H9 (cell line): Measurements from ENCODE around the gene LRRC17. TPM values are rescaled to one million over a fixed set of nuclear protein-coding genes. Genes with fewer than 3 reads are reported as not detected.

Source experiments
- DNase-seq: peaks from one replicate; pipeline ENCODE4 v3.0.0-alpha.2; 2017
- H2AFZ ChIP-seq: one replicate; pipeline ENCODE4 v1.6.1; 2013; ENCODE audit warnings: mild to moderate bottlenecking, low read length, control low read depth, moderate library complexity
- H2AK5ac ChIP-seq: 2 replicates; pipeline ENCODE4 v1.6.1; 2013; ENCODE audit warnings: low read length, control low read depth, mixed read lengths; ENCODE audit not compliant: insufficient read length
- H2BK120ac ChIP-seq: one replicate; pipeline ENCODE4 v1.6.1; 2013; ENCODE audit warnings: low read depth, mild to moderate bottlenecking, low read length, control low read depth, inconsistent platforms; ENCODE audit not compliant: poor library complexity, severe bottlenecking
- H2BK12ac ChIP-seq: 2 replicates; pipeline ENCODE4 v1.6.1; 2013; ENCODE audit warnings: low read length, control low read depth, mixed read lengths, low read depth; ENCODE audit not compliant: insufficient read length
- H2BK15ac ChIP-seq: 2 replicates; pipeline ENCODE4 v1.6.1; 2013; ENCODE audit warnings: low read depth, low read length, control low read depth
- H2BK20ac ChIP-seq: one replicate; pipeline ENCODE4 v1.6.1; 2013; ENCODE audit warnings: low read depth, mild to moderate bottlenecking, low read length, control low read depth, inconsistent platforms; ENCODE audit not compliant: poor library complexity, severe bottlenecking
- H2BK5ac ChIP-seq: 2 replicates; pipeline ENCODE4 v1.6.1; 2013; ENCODE audit warnings: low read length, control low read depth, mixed read lengths; ENCODE audit not compliant: insufficient read length
- H3K14ac ChIP-seq: 2 replicates; pipeline ENCODE4 v1.6.1; 2013; ENCODE audit warnings: low read length, control low read depth; ENCODE audit not compliant: insufficient read depth
- H3K18ac ChIP-seq: 2 replicates; pipeline ENCODE4 v1.6.1; 2013; ENCODE audit warnings: low read depth, mild to moderate bottlenecking, mixed read lengths, low read length, control low read depth; ENCODE audit not compliant: insufficient read length
- H3K23ac ChIP-seq: 2 replicates; pipeline ENCODE4 v1.6.1; 2013; ENCODE audit warnings: low read length, control low read depth, mixed read lengths, low read depth; ENCODE audit not compliant: insufficient read length
- H3K23me2 ChIP-seq: 2 replicates; pipeline ENCODE4 v1.6.1; 2013; ENCODE audit warnings: low read depth, mild to moderate bottlenecking, mixed read lengths, low read length, control low read depth; ENCODE audit not compliant: insufficient read length, poor library complexity, severe bottlenecking
- H3K27ac ChIP-seq: 2 replicates; pipeline ENCODE4 v1.5.1; 2013; ENCODE audit warnings: low read length, control low read depth, mixed read lengths, low read depth; ENCODE audit not compliant: insufficient read length
- H3K27me3 ChIP-seq: 2 replicates; pipeline ENCODE4 v1.6.1; 2013; ENCODE audit warnings: low read length, control low read depth, inconsistent platforms; ENCODE audit not compliant: insufficient read depth
- H3K4ac ChIP-seq: 2 replicates; pipeline ENCODE4 v1.6.1; 2013; ENCODE audit warnings: low read depth, mild to moderate bottlenecking, control low read depth, inconsistent platforms, low read length, moderate library complexity
- H3K4me1 ChIP-seq: 2 replicates; pipeline ENCODE4 v1.6.1; 2013; ENCODE audit warnings: low read length, control low read depth, inconsistent platforms; ENCODE audit not compliant: insufficient read depth
- H3K4me2 ChIP-seq: 2 replicates; pipeline ENCODE4 v1.6.1; 2013; ENCODE audit warnings: low read length, control low read depth, mixed read lengths; ENCODE audit not compliant: insufficient read length, insufficient read depth
- H3K56ac ChIP-seq: 2 replicates; pipeline ENCODE4 v1.6.1; 2013; ENCODE audit warnings: low read depth, mild to moderate bottlenecking, mixed read lengths, low read length, control low read depth; ENCODE audit not compliant: insufficient read length
- H3K79me1 ChIP-seq: 2 replicates; pipeline ENCODE4 v1.6.1; 2013; ENCODE audit warnings: low read depth, mild to moderate bottlenecking, moderate library complexity, low read length, control low read depth, inconsistent platforms; ENCODE audit not compliant: insufficient read depth, poor library complexity, severe bottlenecking
- H3K79me2 ChIP-seq: 2 replicates; pipeline ENCODE4 v1.6.1; 2013; ENCODE audit warnings: low read length, control low read depth, inconsistent platforms; ENCODE audit not compliant: insufficient read depth
- H3K9ac ChIP-seq: 2 replicates; pipeline ENCODE4 v1.6.1; 2013; ENCODE audit warnings: low read length, control low read depth, mixed read lengths; ENCODE audit not compliant: insufficient read length; ENCODE audit errors: extremely low read depth
- H3K9me3 ChIP-seq: one replicate; pipeline ENCODE4 v1.6.1; 2013; ENCODE audit warnings: low read depth, low read length, inconsistent platforms; ENCODE audit not compliant: control insufficient read depth
- H3T11ph ChIP-seq: one replicate; pipeline ENCODE4 v1.6.1; 2013; ENCODE audit warnings: mild to moderate bottlenecking, low read length, control low read depth, inconsistent platforms
- H4K20me1 ChIP-seq: one replicate; pipeline ENCODE4 v1.6.1; 2013; ENCODE audit not compliant: control insufficient read depth, insufficient read length, insufficient read depth
- H4K5ac ChIP-seq: 2 replicates; pipeline ENCODE4 v1.6.1; 2013; ENCODE audit warnings: low read depth, mild to moderate bottlenecking, mixed read lengths, low read length, control low read depth; ENCODE audit not compliant: insufficient read length
- H4K8ac ChIP-seq: replicated peaks from 2 replicates; pipeline ENCODE4 v1.6.1; 2013; ENCODE audit warnings: low read length, control low read depth, mixed read lengths, low read depth; ENCODE audit not compliant: insufficient read length
- H4K91ac ChIP-seq: 2 replicates; pipeline ENCODE4 v1.6.1; 2013; ENCODE audit warnings: low read depth, mild to moderate bottlenecking, moderate library complexity, mixed read lengths, low read length, control low read depth; ENCODE audit not compliant: insufficient read length
- H3K27ac Mint-ChIP-seq, 3 experiments: 2 replicates in 2 of 3; 3 replicates in 1 of 3; pipeline ENCODE4 v1.8.0; 2020 to 2021; ENCODE audit warnings: mixed read lengths in 3 of 3, mild to moderate bottlenecking in 1 of 3, moderate library complexity in 1 of 3
- H3K27me3 Mint-ChIP-seq: 2 replicates; pipeline ENCODE4 v1.8.0; 2021; ENCODE audit warnings: low read depth, mild to moderate bottlenecking, moderate library complexity, mixed read lengths
- H3K36me3 Mint-ChIP-seq, 3 experiments: 2 replicates in 2 of 3; 3 replicates in 1 of 3; pipeline ENCODE4 v1.8.0; 2020 to 2021; ENCODE audit warnings: low read depth in 3 of 3, mixed read lengths in 3 of 3; ENCODE audit not compliant: insufficient read depth in 1 of 3
- H3K4me1 Mint-ChIP-seq, 2 experiments: 2 replicates each; pipeline ENCODE4 v1.8.0; 2020; ENCODE audit warnings: mixed read lengths in 2 of 2
- H3K4me3 Mint-ChIP-seq, 2 experiments: 2 replicates in 1 of 2; 3 replicates in 1 of 2; pipeline ENCODE4 v1.8.0; 2020 to 2021; ENCODE audit warnings: mild to moderate bottlenecking in 2 of 2, mixed read lengths in 2 of 2, moderate library complexity in 1 of 2
- H3K9me3 Mint-ChIP-seq, 2 experiments: 2 replicates in 1 of 2; 3 replicates in 1 of 2; pipeline ENCODE4 v1.8.0; 2020; ENCODE audit warnings: mild to moderate bottlenecking in 2 of 2, mixed read lengths in 2 of 2, moderate library complexity in 1 of 2
- CTCF ChIP-seq: fragments of 200-600 bp; sonication (generic); conservative IDR thresholded peaks from 3 replicates; pipeline ENCODE4 v1.8.0; 2021; ENCODE audit warnings: antibody characterized with exemption, mild to moderate bottlenecking
- WGBS: extraction: QIAGEN DNeasy Blood & Tissue Kit; methylation state at CpG from one replicate; pipeline ENCODE4 v1.1.7; 2013; ENCODE audit warnings: missing lambda C conversion rate, low lambda C conversion rate, mixed read lengths; ENCODE audit not compliant: insufficient read length; ENCODE audit errors: extremely low coverage; 5-methylcytosine and 5-hydroxymethylcytosine counted together
- total RNA-seq: library from RNA; stranded (reverse); gene quantifications from 2 replicates; pipeline ENCODE4 v1.2.1, GENCODE V29; 2021

The LRRC17 gene
- total RNA-seq, 1 experiment from 2014 or later, result 2.0 TPM

GRCh38 chr7:102866535-102867215 lies 46.1 kb upstream of the LRRC17 start:
- no peaks in the 10 kb centered on the region for H3K9me3 ChIP-seq
- Mint-ChIP-seq H3K4me1 (no peaks in the 10 kb centered on the region), H3K36me3 (peaks cover 0 to 2% (median 0%) of the 10 kb centered on the region in 3 experiments; a peak in 2 of 7 replicates), H3K27me3 (no peaks in the 10 kb centered on the region; the same call in 1 of the 2 replicates), H3K27ac (no peak overlapping the region), H3K4me3 (no peak overlapping the region), H3K9me3 (no peaks in the 10 kb centered on the region)
- no peak overlapping the region for H3K4ac ChIP-seq
- no peak overlapping the region for H4K8ac ChIP-seq
- no peaks in the 10 kb centered on the region for H3K23me2 ChIP-seq
- no peaks in the 10 kb centered on the region for H3K79me2 ChIP-seq
- WGBS, result no CpG with 5 or more reads among the region's 3 CpGs
- H2AK5ac ChIP-seq, result no peak overlapping the region
- H3K27me3 ChIP-seq, result no peaks in the 10 kb centered on the region
- no peak overlapping the region for H3K27ac ChIP-seq
- no peak overlapping the region for H3K23ac ChIP-seq
- TF ChIP-seq CTCF, result no peak
- no peak overlapping the region for H2BK120ac ChIP-seq
- H2BK15ac ChIP-seq, result no peak overlapping the region
- no peak for DNase-seq
- no peaks in the 10 kb centered on the region for H3K4me1 ChIP-seq
- H4K91ac ChIP-seq, result no peak overlapping the region
- H3K4me2 ChIP-seq, result no peak overlapping the region
- H4K20me1 ChIP-seq, result no peaks in the 10 kb centered on the region
- no peak overlapping the region for H3T11ph ChIP-seq
- H3K18ac ChIP-seq, result no peak overlapping the region
- no peak overlapping the region for H2BK12ac ChIP-seq
- H3K79me1 ChIP-seq, result no peaks in the 10 kb centered on the region
- H3K56ac ChIP-seq, result no peak overlapping the region
- no peak overlapping the region for H2BK20ac ChIP-seq
- no peak overlapping the region for H2BK5ac ChIP-seq
- H3K14ac ChIP-seq, result no peak overlapping the region
- no peak overlapping the region for H3K9ac ChIP-seq
- no peak overlapping the region for H2AFZ ChIP-seq
- no peak overlapping the region for H4K5ac ChIP-seq
